Activated CD4-positive, alpha-beta T cell treated with anti-CD3 and anti-CD28 coated beads for 1 hour (primary cell): Measurements from ENCODE around the gene MADCAM1.

Experiments used
- DNase-seq: peaks from one replicate; pipeline ENCODE4 v3.0.0-alpha.2; 2020

The MADCAM1 gene

GRCh38 chr19:533364-534058 is 37.2 kb downstream of the MADCAM1 start:
- DNase-seq = no peak

- no peak for DNase-seq
These were observed 37.8 kb downstream of the MADCAM1 start for GRCh38 chr19:534088-534487.

GRCh38 chr19:535017-535835 is 38.9 kb downstream of the MADCAM1 start:
- no peak for DNase-seq

GRCh38 chr19:536031-536880 is 40.0 kb downstream of the MADCAM1 start:
- no peak for DNase-seq

GRCh38 chr19:536881-537404 is 40.7 kb downstream of the MADCAM1 start:
- no peak for DNase-seq

- no peak for DNase-seq
These were observed 42.5 kb downstream of the MADCAM1 start for GRCh38 chr19:538641-539428.

GRCh38 chr19:539429-540030 is 43.2 kb downstream of the MADCAM1 start:
- no peak for DNase-seq

GRCh38 chr19:540867-541637 is 44.8 kb downstream of the MADCAM1 start:
- no peak for DNase-seq

- no peak for DNase-seq
These were observed 45.4 kb downstream of the MADCAM1 start for GRCh38 chr19:541699-542098.

GRCh38 chr19:542173-542866 is 46.0 kb downstream of the MADCAM1 start:
- DNase-seq = no peak

- DNase-seq = peak; percentile 64
These were observed 47.8 kb downstream of the MADCAM1 start, which contains the start of gene GZMM for GRCh38 chr19:543910-544608. Gene GZMM (plus strand): TSS chr19:544053. CDS start chr19:544072, 19 bp downstream.

GRCh38 chr19:547117-547516 is 50.8 kb downstream of the MADCAM1 start:
- no peak for DNase-seq

- no peak for DNase-seq
These were observed 51.8 kb downstream of the MADCAM1 start for GRCh38 chr19:547836-548720.

- DNase-seq = no peak
These were observed 52.9 kb downstream of the MADCAM1 start for GRCh38 chr19:548886-549830.

- DNase-seq = no peak
These were observed 58.5 kb downstream of the MADCAM1 start for GRCh38 chr19:554817-555216.
